Measurements from ENCODE around the gene MRPL55.

MRPL55 gene

GRCh38 chr1:228109073-228109961 lies at the start of gene MRPL55:
Gene MRPL55 (minus strand): TSS chr1:228109299. CDS start chr1:228108260, 1,039 bp downstream.
- peak within 1 kb of the TSS; percentile 75 to 91 (median 83) for H3K4me3 ChIP-seq
- peak within 1 kb of the TSS; percentile 58 to 99 (median 92) for H3K27ac ChIP-seq

GRCh38 chr1:228158151-228159007 lies 49.3 kb upstream of the MRPL55 start:
- peak overlapping the region in 1 of 21 experiments; percentile 12 for H3K27ac ChIP-seq
- H3K4me3 ChIP-seq: no peak overlapping the region

GRCh38 chr1:228157729-228158126 lies 48.6 kb upstream of the MRPL55 start:
- Histone ChIP-seq H3K4me3 (no peak overlapping the region), H3K27ac (no peak overlapping the region)

GRCh38 chr1:228156941-228157728 lies 48.0 kb upstream of the MRPL55 start:
- Histone ChIP-seq H3K27ac (no peak overlapping the region), H3K4me3 (no peak overlapping the region)

- Histone ChIP-seq H3K27ac (no peak overlapping the region), H3K4me3 (no peak overlapping the region)
These were observed 47.4 kb upstream of the MRPL55 start for GRCh38 chr1:228156515-228156881.

GRCh38 chr1:228155596-228156514 lies 46.8 kb upstream of the MRPL55 start:
- Histone ChIP-seq H3K27ac (peak overlapping the region in 3 of 21 experiments; percentile 29 to 46 (median 43)), H3K4me3 (no peak overlapping the region)

- H3K4me3 ChIP-seq: no peak overlapping the region
- H3K27ac ChIP-seq: peak overlapping the region in 5 of 21 experiments; percentile 10 to 47 (median 44)
These were observed 45.8 kb upstream of the MRPL55 start for GRCh38 chr1:228154670-228155571.

GRCh38 chr1:228154021-228154669 lies 45.0 kb upstream of the MRPL55 start:
- Histone ChIP-seq H3K4me3 (no peak overlapping the region), H3K27ac (peak overlapping the region in 4 of 21 experiments; percentile 10 to 44 (median 26))

DNA sequence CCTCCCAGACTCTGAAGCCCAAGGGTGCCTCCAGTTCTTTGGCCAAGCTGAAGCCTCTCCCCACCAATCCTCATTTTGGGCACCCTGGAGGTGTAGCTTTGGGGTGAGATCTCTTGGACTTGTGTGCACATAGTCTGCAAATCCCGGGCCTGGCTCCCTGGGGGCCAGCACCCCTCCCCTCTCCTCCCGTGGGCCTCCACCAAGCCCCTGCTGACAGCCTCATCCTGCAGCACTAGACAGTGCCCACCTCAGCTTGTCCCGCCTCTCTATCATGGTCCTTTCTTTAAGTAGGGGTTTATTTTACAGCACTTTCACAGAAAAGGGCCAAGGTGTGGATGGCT lies 43.8 kb upstream of the MRPL55 start:
- H3K4me3 ChIP-seq: no peak overlapping the region
- H3K27ac ChIP-seq: no peak overlapping the region

GRCh38 chr1:228152097-228152917 lies 43.2 kb upstream of the MRPL55 start:
- H3K4me3 ChIP-seq: no peak overlapping the region
- peak overlapping the region in 2 of 21 experiments; percentile 1 to 77 for H3K27ac ChIP-seq

- H3K4me3 ChIP-seq: no peak overlapping the region
- H3K27ac ChIP-seq: peak overlapping the region in 15 of 21 experiments; percentile 22 to 85 (median 73)
These were observed 42.3 kb upstream of the MRPL55 start for GRCh38 chr1:228151180-228151925.

GRCh38 chr1:228150461-228151179 lies 41.5 kb upstream of the MRPL55 start:
- peak overlapping the region in 18 of 21 experiments; percentile 10 to 85 (median 70) for H3K27ac ChIP-seq
- H3K4me3 ChIP-seq: no peak overlapping the region

GRCh38 chr1:228150120-228150460 lies 41.0 kb upstream of the MRPL55 start:
- Histone ChIP-seq H3K4me3 (no peak overlapping the region), H3K27ac (peak overlapping the region in 17 of 21 experiments; percentile 18 to 85 (median 73))

- H3K27ac ChIP-seq: peak within 1 kb of the TSS in 18 of 21 experiments; percentile 18 to 85 (median 70)
- H3K4me3 ChIP-seq: no peak within 1 kb of the TSS
These were observed 40.5 kb upstream of the MRPL55 start, which contains the start of gene GJC2 for GRCh38 chr1:228149406-228150119. Gene GJC2 (plus strand): TSS chr1:228149930. CDS start chr1:228157759, 7,829 bp downstream.

Measured in skin epidermis (tissue), 12 donors.